IMR-90 (cell line): Measurements from ENCODE around the gene ZBTB40. TPM values are rescaled to one million over a fixed set of nuclear protein-coding genes. Genes with fewer than 3 reads are reported as not detected.

Source experiments
- ATAC-seq: fragments of 200-7000 bp; cut with Tn5 transposase; 2 replicates; pipeline ENCODE4 v1.9.1; 2020; ENCODE audit warnings: low read depth, mild to moderate bottlenecking, moderate library complexity
- BruUV-seq: library from RNA; stranded (reverse); fragments of 400-500 nt; replicated peaks from 2 replicates; lab custom pipeline; 2021; lab: Mats Ljungman, UMichigan
- CTCF ChIA-PET: fragments of 300-600 bp; formaldehyde crosslinking; extraction: SDS; loops from one replicate; lab custom pipeline; 2021; ENCODE audit warnings: antibody characterized with exemption; lab: Yijun Ruan, JAX
- POLR2A ChIA-PET: fragments of 300-600 bp; sonication (Branson Sonifier 250); formaldehyde crosslinking; loops from one replicate; lab custom pipeline; 2022; ENCODE audit warnings: antibody characterized with exemption; ENCODE audit not compliant: unreplicated experiment; lab: Charles Lee
- DNase-seq: peaks from one replicate; pipeline ENCODE4 v3.0.0; 2013
- H2AFZ ChIP-seq: replicated peaks from 2 replicates; pipeline ENCODE3; 2013; ENCODE audit warnings: low read length, mild to moderate bottlenecking; ENCODE audit not compliant: poor library complexity
- H2AK5ac ChIP-seq: 2 replicates; pipeline ENCODE4 v1.6.1; 2013; ENCODE audit warnings: low read depth, low read length, inconsistent platforms
- H2AK9ac ChIP-seq: replicated peaks from 2 replicates; pipeline ENCODE3; 2013; ENCODE audit warnings: mild to moderate bottlenecking, low read depth, low read length, moderate library complexity; ENCODE audit not compliant: poor library complexity
- H2BK120ac ChIP-seq: 2 replicates; pipeline ENCODE4 v1.6.1; 2013; ENCODE audit warnings: low read depth, low read length, inconsistent platforms
- H2BK15ac ChIP-seq: 3 replicates; pipeline ENCODE4 v1.6.1; 2013; ENCODE audit warnings: low read depth, low read length, inconsistent platforms
- H2BK20ac ChIP-seq: 2 replicates; pipeline ENCODE4 v1.6.1; 2013; ENCODE audit warnings: low read depth, mild to moderate bottlenecking, inconsistent platforms, low read length, moderate library complexity
- H2BK5ac ChIP-seq: 2 replicates; pipeline ENCODE4 v1.6.1; 2013; ENCODE audit warnings: mild to moderate bottlenecking, low read depth, low read length, inconsistent platforms; ENCODE audit not compliant: poor library complexity, severe bottlenecking
- H3K14ac ChIP-seq: replicated peaks from 2 replicates; pipeline ENCODE4 v1.6.1; 2013; ENCODE audit warnings: low read depth, low read length, inconsistent platforms
- H3K18ac ChIP-seq: 2 replicates; pipeline ENCODE4 v1.6.1; 2013; ENCODE audit warnings: low read depth, low read length, control low read depth
- H3K23ac ChIP-seq: 2 replicates; pipeline ENCODE4 v1.6.1; 2013; ENCODE audit warnings: low read depth, low read length, inconsistent platforms
- H3K27ac ChIP-seq: 2 replicates; pipeline ENCODE4 v1.5.1; 2013; ENCODE audit warnings: mild to moderate bottlenecking, control low read depth, low read length; ENCODE audit not compliant: insufficient read depth
- H3K27me3 ChIP-seq: 2 replicates; pipeline ENCODE4 v1.6.1; 2013; ENCODE audit warnings: low read length; ENCODE audit not compliant: control insufficient read depth, insufficient read depth
- H3K36me3 ChIP-seq: 2 replicates; pipeline ENCODE4 v1.6.1; 2013; ENCODE audit warnings: low read length, mixed read lengths; ENCODE audit not compliant: control insufficient read depth, insufficient read depth
- H3K4ac ChIP-seq: 2 replicates; pipeline ENCODE4 v1.6.1; 2013; ENCODE audit warnings: low read depth, low read length, inconsistent platforms
- H3K4me1 ChIP-seq: 2 replicates; pipeline ENCODE4 v1.6.1; 2013; ENCODE audit warnings: low read length, mixed read lengths; ENCODE audit not compliant: control insufficient read depth, insufficient read depth
- H3K4me2 ChIP-seq: 2 replicates; pipeline ENCODE4 v1.6.1; 2013; ENCODE audit warnings: low read depth, mild to moderate bottlenecking, control low read depth, low read length, moderate library complexity
- H3K4me3 ChIP-seq: 2 replicates; pipeline ENCODE4 v1.5.1; 2013; ENCODE audit warnings: low read depth, mild to moderate bottlenecking, control low read depth, low read length, moderate library complexity; ENCODE audit not compliant: insufficient read depth
- H3K56ac ChIP-seq: 2 replicates; pipeline ENCODE4 v1.6.1; 2013; ENCODE audit warnings: low read length, inconsistent platforms; ENCODE audit not compliant: insufficient read depth; ENCODE audit errors: extremely low read depth
- H3K79me1 ChIP-seq, 2 experiments: 2 replicates each; pipeline ENCODE4 v1.6.1; 2013; ENCODE audit warnings: low read length in 2 of 2, inconsistent platforms in 1 of 2, low read depth in 1 of 2
- H3K9ac ChIP-seq: 2 replicates; pipeline ENCODE4 v1.6.1; 2013; ENCODE audit warnings: low read depth, low read length, control low read depth
- H3K9me1 ChIP-seq: 2 replicates; pipeline ENCODE4 v1.6.1; 2013; ENCODE audit warnings: low read length, inconsistent platforms; ENCODE audit not compliant: insufficient read depth
- H3K9me3 ChIP-seq: 2 replicates; pipeline ENCODE4 v1.6.1; 2013; ENCODE audit warnings: low read length; ENCODE audit not compliant: control insufficient read depth, insufficient read depth
- H4K20me1 ChIP-seq: 2 replicates; pipeline ENCODE4 v1.6.1; 2013; ENCODE audit warnings: low read length, inconsistent platforms; ENCODE audit not compliant: insufficient read depth
- H4K5ac ChIP-seq: 2 replicates; pipeline ENCODE4 v1.6.1; 2013; ENCODE audit warnings: mild to moderate bottlenecking, low read depth, low read length, control low read depth
- H4K8ac ChIP-seq, 2 experiments: 2 replicates each; pipeline ENCODE4 v1.6.1; 2013; ENCODE audit warnings: low read depth in 2 of 2, low read length in 2 of 2, control low read depth in 1 of 2, inconsistent platforms in 1 of 2
- H4K91ac ChIP-seq: 2 replicates; pipeline ENCODE4 v1.6.1; 2013; ENCODE audit warnings: low read depth, low read length, inconsistent platforms; ENCODE audit not compliant: insufficient read depth
- CEBPB ChIP-seq: IDR thresholded peaks from 2 replicates; pipeline ENCODE4 v1.6.1; 2012; ENCODE audit warnings: low read depth, low read length, improper control_type of control experiment
- CHD1 ChIP-seq: IDR thresholded peaks from 2 replicates; pipeline ENCODE4 v1.6.1; 2012; ENCODE audit warnings: low read depth, low read length, improper control_type of control experiment
- FOS ChIP-seq: fragments of 150-350 bp; IDR thresholded peaks from 2 replicates; pipeline ENCODE4 v1.6.1; 2016; ENCODE audit warnings: low read depth, low read length
- RCOR1 ChIP-seq: IDR thresholded peaks from 2 replicates; pipeline ENCODE4 v1.6.1; 2012; ENCODE audit warnings: mild to moderate bottlenecking, low read length, improper control_type of control experiment; ENCODE audit not compliant: insufficient replicate concordance
- RFX5 ChIP-seq: IDR thresholded peaks from 2 replicates; pipeline ENCODE4 v1.8.0; 2012; ENCODE audit warnings: low read depth, mild to moderate bottlenecking, low read length, moderate library complexity
- SMC3 ChIP-seq: fragments of 150-350 bp; IDR thresholded peaks from 2 replicates; pipeline ENCODE4 v1.6.1; 2016; ENCODE audit warnings: low read depth, mild to moderate bottlenecking, antibody characterized with exemption, low read length, moderate library complexity
- WGBS, 2 experiments: methylation state at CpG; one replicate each; pipeline versions ENCODE4 v1.1.5 to v1.1.7; 2013; ENCODE audit warnings: missing lambda C conversion rate in 2 of 2; ENCODE audit not compliant: insufficient read length in 1 of 2; ENCODE audit errors: extremely low coverage in 2 of 2; 5-methylcytosine and 5-hydroxymethylcytosine counted together
- dilution Hi-C: fragments of 300-500 bp; cut with HindIII; formaldehyde crosslinking; loops from one replicate; pipeline ENCODE4 v1.14.3; 2018; ENCODE audit warnings: low sequenced_read_pairs; ENCODE audit not compliant: unreplicated experiment
- in situ Hi-C: fragments of 300-500 bp; cut with MboI; formaldehyde crosslinking; loops from 3 replicates; pipeline ENCODE4 v1.14.3; 2019; ENCODE audit warnings: low sequenced_read_pairs, inconsistent platforms, mixed read lengths
- intact Hi-C: fragments of 100-400 bp; cut with micrococcal nuclease; formaldehyde crosslinking; loops from 2 replicates; pipeline ENCODE4 v1.10.0; 2022
- polyA plus RNA-seq, 3 experiments: library from polyadenylated mRNA; depleted of rRNA; stranded (reverse); fragments of >200 nt; gene quantifications; 2 replicates each; pipeline ENCODE4 v1.2.3, GENCODE V29; 2012; ENCODE audit warnings: low replicate concordance in 1 of 3
- total RNA-seq: library from RNA; depleted of rRNA; stranded (reverse); fragments of >200 nt; gene quantifications from 2 replicates; pipeline ENCODE4 v1.2.3, GENCODE V29; 2012
- TF ChIP-seq, protein P1 (sequence below): fragments of 150-350 bp; IDR thresholded peaks from 2 replicates; pipeline ENCODE4 v1.6.1; 2016; ENCODE audit warnings: low read depth, mild to moderate bottlenecking, low read length, moderate library complexity, borderline replicate concordance

Gene ZBTB40
- total and polyA plus RNA-seq, 2 of the 4 experiments (the other 2 are of a cell fraction), result 6.0 to 9.7 TPM

DNA sequence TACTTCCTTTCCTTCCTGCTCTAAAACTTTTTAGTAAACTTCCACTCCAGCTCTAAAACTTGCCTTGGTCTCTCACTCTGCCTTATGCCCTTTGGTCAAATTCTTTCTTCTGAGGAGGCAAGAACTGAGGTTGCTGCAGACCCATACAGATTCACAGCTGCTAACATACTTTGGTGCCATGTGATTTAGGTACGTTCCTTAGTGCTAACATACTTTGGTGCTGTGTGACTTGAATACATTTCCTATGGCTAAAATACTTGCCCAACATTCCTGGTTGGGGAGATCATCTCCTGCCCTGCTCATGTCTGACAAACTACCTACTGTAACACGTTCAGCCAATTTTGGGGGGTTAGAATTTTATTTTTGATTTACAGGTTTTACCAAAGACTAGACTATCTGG lies 6.8 kb upstream of the ZBTB40 start:
- intact Hi-C loops, result no loop called here

More for the DNA sequence above, 6.8 kb upstream of the ZBTB40 start:
- no peak overlapping the region for H3K9ac ChIP-seq
- no peak overlapping the region for H3K18ac ChIP-seq
- H2AFZ ChIP-seq, result no peak overlapping the region
- peaks cover 3% of the 10 kb centered on the region for H3K4me1 ChIP-seq
- ChIA-PET CTCF (no interaction called here), POLR2A (no interaction called here)
- no peak overlapping the region for H4K5ac ChIP-seq
- in situ Hi-C loops (loop anchor here (25.0 kb wide), 1 partner anchor 492 kb away; no protein-coding TSS in a partner anchor), dilution Hi-C loops (no loop called here)
- no TSS peak for BruUV-seq
- no peaks in the 10 kb centered on the region for H3K79me1 ChIP-seq
- TF ChIP-seq RFX5 (no peak), RCOR1 (no peak), SMC3 (no peak), CEBPB (no peak), CHD1 (no peak), FOS (no peak)
- TF ChIP-seq, protein P1, sequence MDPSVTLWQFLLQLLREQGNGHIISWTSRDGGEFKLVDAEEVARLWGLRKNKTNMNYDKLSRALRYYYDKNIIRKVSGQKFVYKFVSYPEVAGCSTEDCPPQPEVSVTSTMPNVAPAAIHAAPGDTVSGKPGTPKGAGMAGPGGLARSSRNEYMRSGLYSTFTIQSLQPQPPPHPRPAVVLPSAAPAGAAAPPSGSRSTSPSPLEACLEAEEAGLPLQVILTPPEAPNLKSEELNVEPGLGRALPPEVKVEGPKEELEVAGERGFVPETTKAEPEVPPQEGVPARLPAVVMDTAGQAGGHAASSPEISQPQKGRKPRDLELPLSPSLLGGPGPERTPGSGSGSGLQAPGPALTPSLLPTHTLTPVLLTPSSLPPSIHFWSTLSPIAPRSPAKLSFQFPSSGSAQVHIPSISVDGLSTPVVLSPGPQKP, result no peak
- no peak overlapping the region for H2AK5ac ChIP-seq
- no peak overlapping the region for H2BK20ac ChIP-seq
- H3K4me3 ChIP-seq, result no peak overlapping the region
- H3K23ac ChIP-seq, result no peak overlapping the region
- no peak overlapping the region for H3K4me2 ChIP-seq
- H4K91ac ChIP-seq, result no peak overlapping the region
- no peak overlapping the region for H4K8ac ChIP-seq
- ATAC-seq, result no peak
- no peak overlapping the region for H3K14ac ChIP-seq
- 0 out of 2 replicates have a peak, but pooled peaks cover 4% of the 10 kb centered on the region for H3K9me1 ChIP-seq
- H2BK15ac ChIP-seq, result no peak overlapping the region
- no peaks in the 10 kb centered on the region for H3K27me3 ChIP-seq
- H3K36me3 ChIP-seq, result no peaks in the 10 kb centered on the region
- no peak overlapping the region for H3K56ac ChIP-seq
- no CpG with 5 or more reads among the region's 2 CpGs for WGBS, 2 experiments
- DNase-seq, result no peak
- no peak overlapping the region for H2BK120ac ChIP-seq
- no peaks in the 10 kb centered on the region for H4K20me1 ChIP-seq
- no peak overlapping the region for H2AK9ac ChIP-seq
- no peak overlapping the region for H3K27ac ChIP-seq
- peaks cover 5% of the 10 kb centered on the region for H3K9me3 ChIP-seq
- no peak overlapping the region for H2BK5ac ChIP-seq
- H3K4ac ChIP-seq, result no peak overlapping the region
